Measurements from ENCODE around the gene CYB5D1. TPM values are rescaled to one million over a fixed set of nuclear protein-coding genes. Genes with fewer than 3 reads are reported as not detected.

The CYB5D1 gene
- total and polyA plus RNA-seq, 7 experiments from 2014 or later: 7.5 to 14.2 (median 9.0) TPM

GRCh38 chr17:7835814-7836595 is 21.8 kb upstream of the CYB5D1 start:
- peaks cover 0 to 6% (median 0%) of the 10 kb centered on the region in 11 donors for H3K9me3 Mint-ChIP-seq

GRCh38 chr17:7836596-7837407 is 21.0 kb upstream of the CYB5D1 start:
- ChIA-PET CTCF (interaction anchor here (0.9 to 1.4 kb wide), 5 partner anchors 8 to 154 kb away, joined by 3 to 7 read pairs (median 3); no protein-coding TSS in a partner anchor), POLR2A (interaction anchor here (0.7 to 9.7 kb wide), 9 partner anchors 7 to 327 kb away, joined by 3 to 89 read pairs (median 7); partner anchors contain the start of genes CYB5D1 and NAA38)
- H3K4me1 Mint-ChIP-seq: peaks cover 41 to 73% (median 57%) of the 10 kb centered on the region in 7 donors
- H3K36me3 Mint-ChIP-seq: peaks cover 0 to 10% (median 3%) of the 10 kb centered on the region in 5 donors
- Histone ChIP-seq H3K4me3 (ENCODE audit: low read length) (peak overlapping the region; percentile 96), H3K27ac (ENCODE audit: low read depth, low read length) (peak overlapping the region; percentile 96), H3K9me3 (ENCODE audit: control insufficient read depth in 2 of 3, low read length in 3 of 3) (no peaks in the 10 kb centered on the region), H3K27me3 (ENCODE audit: control insufficient read depth in 2 of 2, insufficient read depth in 2 of 2, low read length in 2 of 2) (no peaks in the 10 kb centered on the region), H3K4me1 (ENCODE audit: control insufficient read depth in 2 of 2, insufficient read depth in 2 of 2, low read length in 2 of 2) (peaks cover 35 to 51% of the 10 kb centered on the region in 2 donors), H3K36me3 (ENCODE audit: control insufficient read depth in 2 of 3, insufficient read depth in 3 of 3, low read length in 3 of 3) (peaks cover 0 to 3% (median 0%) of the 10 kb centered on the region in 3 experiments)
- peaks cover 0 to 6% (median 0%) of the 10 kb centered on the region in 11 donors for H3K9me3 Mint-ChIP-seq
- ATAC-seq: no peak
- peak in 7 of 9 donors; percentile 42 to 74 (median 55) for DNase-seq
- H3K27ac Mint-ChIP-seq: peak overlapping the region; percentile 78 to 100 (median 98)
- peaks cover 0 to 12% (median 0%) of the 10 kb centered on the region in 5 donors for H3K27me3 Mint-ChIP-seq
- intact Hi-C loops (cut with micrococcal nuclease): loop anchor here (5.0 to 10.0 kb wide), 3 partner anchors 545 to 792 kb away; partner anchors contain the start of genes ACADVL (in 1 of the 2), DLG4 (in 1 of the 2), RPL26 (in 1 of the 2) and SLC16A11 (in 1 of the 2)
- H3K4me3 Mint-ChIP-seq: peak overlapping the region; percentile 91 to 99 (median 96)

More at GRCh38 chr17:7835814-7836595, 21.8 kb upstream of the CYB5D1 start:
- peak overlapping the region; percentile 96 for H3K4me3 ChIP-seq (ENCODE audit: low read length)
- intact Hi-C loops (cut with micrococcal nuclease): loop anchor here (1.0 to 10.0 kb wide), 14 partner anchors 8 to 821 kb away; partner anchors contain the start of genes ACADVL (in 1 of the 2), ALOXE3 (in 1 of the 2), CNTROB (in 1 of the 2) and DLG4 (in 1 of the 2)
- peaks cover 0 to 10% (median 3%) of the 10 kb centered on the region in 5 donors for H3K36me3 Mint-ChIP-seq
- H3K4me1 ChIP-seq (ENCODE audit: control insufficient read depth in 2 of 2, insufficient read depth in 2 of 2, low read length in 2 of 2): peaks cover 31 to 46% of the 10 kb centered on the region in 2 donors
- DNase-seq (peak in 4 of 9 donors; percentile 40 to 71 (median 58)), ATAC-seq (no peak)
- peaks cover 0 to 3% (median 0%) of the 10 kb centered on the region in 3 experiments for H3K36me3 ChIP-seq (ENCODE audit: control insufficient read depth in 2 of 3, insufficient read depth in 3 of 3, low read length in 3 of 3)
- peaks cover 0 to 20% (median 0%) of the 10 kb centered on the region in 5 donors for H3K27me3 Mint-ChIP-seq
- ChIA-PET CTCF (interaction anchor here (0.5 to 4.4 kb wide), 7 partner anchors 9 to 342 kb away, joined by 3 to 43 read pairs (median 3); no protein-coding TSS in a partner anchor), POLR2A (interaction anchor here (0.6 to 9.7 kb wide), 14 partner anchors 8 to 411 kb away, joined by 3 to 89 read pairs (median 6); partner anchors contain the start of genes CYB5D1, MPDU1, NAA38 and RNF227)
- peaks cover 36 to 68% (median 52%) of the 10 kb centered on the region in 7 donors for H3K4me1 Mint-ChIP-seq
- H3K9me3 ChIP-seq (ENCODE audit: control insufficient read depth in 2 of 3, low read length in 3 of 3): no peaks in the 10 kb centered on the region
- H3K27ac ChIP-seq (ENCODE audit: low read depth, low read length): peak overlapping the region; percentile 96
- H3K27ac Mint-ChIP-seq: peak overlapping the region; percentile 90 to 100 (median 98)
- H3K27me3 ChIP-seq (ENCODE audit: control insufficient read depth in 2 of 2, insufficient read depth in 2 of 2, low read length in 2 of 2): no peaks in the 10 kb centered on the region
- peak overlapping the region; percentile 91 to 99 (median 96) for H3K4me3 Mint-ChIP-seq

GRCh38 chr17:7837408-7838088 is 20.3 kb upstream of the CYB5D1 start:
- intact Hi-C loops (cut with micrococcal nuclease): loop anchor here (5.0 to 10.0 kb wide), 3 partner anchors 545 to 793 kb away; partner anchors contain the start of genes ACADVL (in 1 of the 2), DLG4 (in 1 of the 2), RPL26 (in 1 of the 2) and SLC16A11 (in 1 of the 2)
- Mint-ChIP-seq H3K36me3 (peaks cover 0 to 10% (median 3%) of the 10 kb centered on the region in 5 donors), H3K9me3 (peaks cover 0 to 9% (median 0%) of the 10 kb centered on the region in 11 donors), H3K4me3 (peak overlapping the region; percentile 91 to 99 (median 96)), H3K27me3 (peaks cover 0 to 10% (median 0%) of the 10 kb centered on the region in 5 donors), H3K4me1 (peaks cover 41 to 76% (median 58%) of the 10 kb centered on the region in 7 donors), H3K27ac (peak overlapping the region; percentile 78 to 100 (median 98))
- H3K9me3 ChIP-seq (ENCODE audit: control insufficient read depth in 2 of 3, low read length in 3 of 3): no peaks in the 10 kb centered on the region
- peaks cover 35 to 51% of the 10 kb centered on the region in 2 donors for H3K4me1 ChIP-seq (ENCODE audit: control insufficient read depth in 2 of 2, insufficient read depth in 2 of 2, low read length in 2 of 2)
- ATAC-seq: no peak
- ChIA-PET CTCF (interaction anchor here (0.6 to 1.4 kb wide), 7 partner anchors 8 to 638 kb away, joined by 3 to 9 read pairs (median 4); no protein-coding TSS in a partner anchor), POLR2A (interaction anchor here (0.5 to 9.7 kb wide), 11 partner anchors 8 to 326 kb away, joined by 3 to 89 read pairs (median 4); partner anchors contain the start of genes CNTROB, CYB5D1, NAA38 and TRAPPC1)
- no peaks in the 10 kb centered on the region for H3K27me3 ChIP-seq (ENCODE audit: control insufficient read depth in 2 of 2, insufficient read depth in 2 of 2, low read length in 2 of 2)
- peak overlapping the region; percentile 96 for H3K4me3 ChIP-seq (ENCODE audit: low read length)
- no peak for DNase-seq
- H3K36me3 ChIP-seq (ENCODE audit: control insufficient read depth in 2 of 3, insufficient read depth in 3 of 3, low read length in 3 of 3): peaks cover 0 to 3% (median 0%) of the 10 kb centered on the region in 3 experiments
- peak overlapping the region; percentile 96 for H3K27ac ChIP-seq (ENCODE audit: low read depth, low read length)

- Mint-ChIP-seq H3K4me1 (peaks cover 41 to 76% (median 60%) of the 10 kb centered on the region in 7 donors), H3K27ac (peak overlapping the region; percentile 39 to 100 (median 99)), H3K36me3 (peaks cover 0 to 10% (median 3%) of the 10 kb centered on the region in 5 donors), H3K4me3 (peak overlapping the region; percentile 91 to 99 (median 96)), H3K9me3 (peaks cover 0 to 10% (median 0%) of the 10 kb centered on the region in 11 donors), H3K27me3 (peaks cover 0 to 5% (median 0%) of the 10 kb centered on the region in 5 donors)
- no peak overlapping the region for H3K4me3 ChIP-seq (ENCODE audit: low read length)
- ChIA-PET CTCF (interaction anchor here (0.5 to 1.9 kb wide), 7 partner anchors 12 to 289 kb away, joined by 3 to 8 read pairs (median 4); partner anchors contain the start of gene NAA38), POLR2A (interaction anchor here (0.5 to 9.7 kb wide), 8 partner anchors 13 to 326 kb away, joined by 3 to 89 read pairs (median 4); partner anchors contain the start of genes CNTROB, CYB5D1, NAA38 and TRAPPC1)
- intact Hi-C loops (cut with micrococcal nuclease): loop anchor here (5.0 to 10.0 kb wide), 3 partner anchors 544 to 794 kb away; partner anchors contain the start of genes ACADVL (in 1 of the 2), DLG4 (in 1 of the 2), RPL26 (in 1 of the 2) and SLC16A11 (in 1 of the 2)
- DNase-seq (peak in 1 of 9 donors; percentile 52), ATAC-seq (no peak)
- H3K9me3 ChIP-seq (ENCODE audit: control insufficient read depth in 2 of 3, low read length in 3 of 3): no peaks in the 10 kb centered on the region
- peaks cover 0 to 3% (median 0%) of the 10 kb centered on the region in 3 experiments for H3K36me3 ChIP-seq (ENCODE audit: control insufficient read depth in 2 of 3, insufficient read depth in 3 of 3, low read length in 3 of 3)
- H3K27ac ChIP-seq (ENCODE audit: low read depth, low read length): peak overlapping the region; percentile 100
- no peaks in the 10 kb centered on the region for H3K27me3 ChIP-seq (ENCODE audit: control insufficient read depth in 2 of 2, insufficient read depth in 2 of 2, low read length in 2 of 2)
- peaks cover 33 to 48% of the 10 kb centered on the region in 2 donors for H3K4me1 ChIP-seq (ENCODE audit: control insufficient read depth in 2 of 2, insufficient read depth in 2 of 2, low read length in 2 of 2)
These were observed 19.4 kb upstream of the CYB5D1 start for GRCh38 chr17:7838090-7839075.
